Upper lobe of left lung (tissue), 6 donors: ENCODE data around the gene TMEM258. TPM values are rescaled to one million over a fixed set of nuclear protein-coding genes. Genes with fewer than 3 reads are reported as not detected.

Experiments
- ATAC-seq, 2 donors: fragments of 200-7000 bp; cut with Tn5 transposase; one replicate each; pipeline ENCODE4 v1.9.1; 2022; ENCODE audit warnings: mild to moderate bottlenecking in 2 of 2, moderate library complexity in 2 of 2; ENCODE audit not compliant: low FRiP score in 2 of 2
- DNase-seq, 2 donors: peaks; one replicate each; pipeline ENCODE4 v3.0.0-alpha.2; 2019 to 2020
- H3K27ac ChIP-seq, 4 donors: fragments of 200-600 bp; sonication (generic); one replicate each; pipeline ENCODE4 v1.5.1; 2016 to 2019
- H3K27me3 ChIP-seq, 4 donors: fragments of 200-600 bp; sonication (generic); one replicate each; pipeline ENCODE4 v1.5.1; 2017 to 2019
- H3K36me3 ChIP-seq, 4 donors: fragments of 200-600 bp; sonication (generic); one replicate each; pipeline ENCODE4 v1.5.1; 2016 to 2019
- H3K4me1 ChIP-seq, 4 donors: fragments of 200-600 bp; sonication (generic); one replicate each; pipeline ENCODE4 v1.5.1; 2018 to 2019
- H3K4me3 ChIP-seq, 4 donors: fragments of 200-600 bp; sonication (generic); one replicate each; pipeline ENCODE4 v1.5.1; 2017 to 2019; ENCODE audit warnings: mild to moderate bottlenecking in 2 of 4, moderate library complexity in 1 of 4
- H3K9me3 ChIP-seq, 4 donors: fragments of 200-600 bp; sonication (generic); one replicate each; pipeline ENCODE4 v1.5.1; 2018 to 2019
- CTCF ChIP-seq, 6 experiments: fragments of 450-650 bp in 4 of 6; fragments of 200-600 bp in 2 of 6; sonication (generic) in 2 of 6; IDR thresholded peaks; one replicate each; pipeline ENCODE4 v1.5.1; 2016 to 2019; ENCODE audit warnings: antibody characterized with exemption in 6 of 6
- EP300 ChIP-seq, 4 donors: sonication (generic); formaldehyde crosslinking; IDR thresholded peaks; one replicate each; pipeline ENCODE4 v1.5.1; 2017; ENCODE audit warnings: antibody characterized with exemption in 4 of 4, control low read depth in 2 of 4
- POLR2A ChIP-seq, 4 donors: fragments of 450-650 bp; IDR thresholded peaks; one replicate each; pipeline ENCODE4 v1.5.1; 2016 to 2017; ENCODE audit warnings: antibody characterized with exemption in 4 of 4, mild to moderate bottlenecking in 2 of 4
- POLR2AphosphoS5 ChIP-seq, 2 donors: sonication (generic); formaldehyde crosslinking; IDR thresholded peaks; one replicate each; pipeline ENCODE4 v1.5.1; 2017; ENCODE audit warnings: antibody characterized with exemption in 2 of 2
- WGBS, 2 donors: methylation state at CpG; one replicate each; pipeline ENCODE4 v1.1.5; 2017 to 2018; 5-methylcytosine and 5-hydroxymethylcytosine counted together
- total RNA-seq, 6 donors: library from RNA; depleted of rRNA in 4 of 6; stranded (reverse); fragments of >200 nt in 4 of 6; gene quantifications; one replicate each; pipeline versions ENCODE4 v1.1.0 to v1.2.1, GENCODE V29; 2016 to 2021
- donor health status: DM: no; HTN: no; CAD: no; lungs with moderate emphysema.
- donor health status: DM: no; HTN: yes; CAD: no; lungs with severe emphysema.

TMEM258 gene
- total RNA-seq, 6 donors from 2014 or later = 8.4 to 106 (median 34.9) TPM

GRCh38 chr11:61764606-61765260 lies 27.7 kb downstream of the TMEM258 start:
- WGBS, 2 donors = 62 to 75% methylated on average over 6 to 15 of the region's 22 CpGs
- ATAC-seq = no peak
- Histone ChIP-seq H3K9me3 (no peaks in the 10 kb centered on the region), H3K4me1 (peaks cover 0 to 5% (median under 1%) of the 10 kb centered on the region in 4 donors), H3K27ac (peak overlapping the region in 1 of 4 donors; percentile 59), H3K4me3 (no peak overlapping the region), H3K36me3 (no peaks in the 10 kb centered on the region), H3K27me3 (no peaks in the 10 kb centered on the region)
- peak in 1 of 2 donors; percentile 62 for DNase-seq
- TF ChIP-seq POLR2AphosphoS5 (IDR thresholded peaks at IDR 0.05) (no peak), CTCF (IDR thresholded peaks at IDR 0.05) (no peak), POLR2A (IDR thresholded peaks at IDR 0.05) (no peak), EP300 (IDR thresholded peaks at IDR 0.05) (no peak)

- Histone ChIP-seq H3K9me3 (no peaks in the 10 kb centered on the region), H3K27ac (peak overlapping the region in 1 of 4 donors; percentile 59), H3K4me1 (peaks cover 0 to 5% (median 0%) of the 10 kb centered on the region in 4 donors), H3K27me3 (no peaks in the 10 kb centered on the region), H3K4me3 (no peak overlapping the region), H3K36me3 (no peaks in the 10 kb centered on the region)
- 65 to 67% methylated on average over 19 to 20 of the region's 23 CpGs for WGBS, 2 donors
- DNase-seq (peak in 1 of 2 donors; percentile 75), ATAC-seq (no peak)
- TF ChIP-seq POLR2A (IDR thresholded peaks at IDR 0.05) = no peak
- no peak for TF ChIP-seq POLR2AphosphoS5 (IDR thresholded peaks at IDR 0.05)
- no peak for TF ChIP-seq CTCF (IDR thresholded peaks at IDR 0.05)
- TF ChIP-seq EP300 (IDR thresholded peaks at IDR 0.05) = no peak
These were observed 28.3 kb downstream of the TMEM258 start for GRCh38 chr11:61763930-61764605.

GRCh38 chr11:61762798-61763197 lies 29.6 kb downstream of the TMEM258 start:
- TF ChIP-seq POLR2AphosphoS5 (IDR thresholded peaks at IDR 0.05) (no peak), EP300 (IDR thresholded peaks at IDR 0.05) (no peak), CTCF (IDR thresholded peaks at IDR 0.05) (no peak), POLR2A (IDR thresholded peaks at IDR 0.05) (no peak)
- H3K36me3 ChIP-seq = no peaks in the 10 kb centered on the region
- H3K27ac ChIP-seq = no peak overlapping the region
- DNase-seq = peak in 1 of 2 donors; percentile 33
- no peaks in the 10 kb centered on the region for H3K9me3 ChIP-seq
- no peaks in the 10 kb centered on the region for H3K27me3 ChIP-seq
- no peak for ATAC-seq
- no peak overlapping the region for H3K4me3 ChIP-seq
- no peaks in the 10 kb centered on the region for H3K4me1 ChIP-seq
- 49 to 78% methylated on average over 4 to 15 of the region's 15 CpGs for WGBS, 2 donors

- no peak for TF ChIP-seq POLR2AphosphoS5 (IDR thresholded peaks at IDR 0.05)
- no peak for TF ChIP-seq CTCF (IDR thresholded peaks at IDR 0.05)
- ATAC-seq = no peak
- Histone ChIP-seq H3K9me3 (no peaks in the 10 kb centered on the region), H3K4me1 (no peaks in the 10 kb centered on the region), H3K4me3 (no peak overlapping the region), H3K27ac (no peak overlapping the region), H3K27me3 (no peaks in the 10 kb centered on the region), H3K36me3 (no peaks in the 10 kb centered on the region)
- 71 to 78% methylated on average over 8 to 9 of the region's 10 CpGs for WGBS, 2 donors
- peak in 1 of 2 donors; percentile 62 for DNase-seq
These were observed 30.2 kb downstream of the TMEM258 start for GRCh38 chr11:61762223-61762615.
